Measurements from ENCODE around the gene SORT1.
A peak's percentile ranks its signal among the peaks of the same experiment; 100 is the strongest.

The SORT1 gene

DNA sequence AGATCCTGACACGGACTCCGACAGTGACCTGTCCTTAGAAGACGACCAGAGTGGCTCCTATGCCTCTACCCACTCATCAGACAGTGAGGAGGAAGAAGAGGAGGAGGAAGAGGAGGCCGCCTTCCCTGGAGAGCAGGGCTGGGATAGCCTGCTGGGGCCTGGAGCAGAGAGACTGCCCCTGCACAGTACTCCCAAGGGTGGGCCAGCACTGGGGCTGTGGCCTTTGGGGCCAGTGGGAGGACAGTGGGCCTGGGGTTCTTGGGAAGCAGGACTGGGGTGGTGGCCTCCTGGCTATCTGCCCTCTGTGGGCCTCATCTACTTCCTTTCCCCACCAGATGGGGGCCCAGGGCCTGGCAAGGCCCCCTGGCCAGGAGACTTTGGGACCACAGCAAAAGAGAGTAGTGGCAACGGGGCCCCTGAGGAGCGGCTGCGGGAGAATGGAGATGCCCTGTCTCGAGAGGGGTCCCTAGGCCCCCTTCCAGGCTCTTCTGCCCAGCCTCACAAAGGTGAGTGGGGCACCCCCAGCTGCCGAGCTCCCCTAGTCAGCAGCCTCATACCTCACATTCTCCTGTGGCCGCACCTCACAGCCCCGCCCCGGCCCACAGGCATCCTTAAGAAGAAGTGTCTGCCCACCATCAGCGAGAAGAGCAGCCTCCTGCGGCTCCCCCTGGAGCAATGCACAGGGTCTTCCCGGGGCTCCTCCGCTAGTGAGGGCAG is 124.7 kb downstream of the SORT1 start:
- no peak for DNase-seq (ENCODE audit: low spot score)

GRCh38 chr1:109272021-109272799 is 125.5 kb downstream of the SORT1 start:
- no peak for DNase-seq (ENCODE audit: low spot score)

DNA sequence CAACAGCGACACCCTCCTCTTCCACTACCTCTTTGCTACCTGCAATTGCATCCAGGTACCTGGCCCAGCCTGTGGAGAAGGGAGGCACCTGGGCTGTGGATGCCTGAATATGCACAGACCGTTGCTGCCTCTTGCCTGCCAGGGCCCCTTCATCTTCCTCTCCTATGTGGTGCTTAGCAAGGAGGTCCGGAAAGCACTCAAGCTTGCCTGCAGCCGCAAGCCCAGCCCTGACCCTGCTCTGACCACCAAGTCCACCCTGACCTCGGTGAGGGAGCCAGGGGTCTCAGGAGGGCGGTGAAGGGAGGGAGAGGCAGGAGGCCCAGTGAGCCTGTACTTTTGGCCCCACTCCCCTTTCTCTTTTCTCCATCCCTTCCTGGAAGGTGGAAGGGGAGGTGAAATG is 126.3 kb downstream of the SORT1 start:
- DNase-seq (ENCODE audit: low spot score) = no peak

DNA sequence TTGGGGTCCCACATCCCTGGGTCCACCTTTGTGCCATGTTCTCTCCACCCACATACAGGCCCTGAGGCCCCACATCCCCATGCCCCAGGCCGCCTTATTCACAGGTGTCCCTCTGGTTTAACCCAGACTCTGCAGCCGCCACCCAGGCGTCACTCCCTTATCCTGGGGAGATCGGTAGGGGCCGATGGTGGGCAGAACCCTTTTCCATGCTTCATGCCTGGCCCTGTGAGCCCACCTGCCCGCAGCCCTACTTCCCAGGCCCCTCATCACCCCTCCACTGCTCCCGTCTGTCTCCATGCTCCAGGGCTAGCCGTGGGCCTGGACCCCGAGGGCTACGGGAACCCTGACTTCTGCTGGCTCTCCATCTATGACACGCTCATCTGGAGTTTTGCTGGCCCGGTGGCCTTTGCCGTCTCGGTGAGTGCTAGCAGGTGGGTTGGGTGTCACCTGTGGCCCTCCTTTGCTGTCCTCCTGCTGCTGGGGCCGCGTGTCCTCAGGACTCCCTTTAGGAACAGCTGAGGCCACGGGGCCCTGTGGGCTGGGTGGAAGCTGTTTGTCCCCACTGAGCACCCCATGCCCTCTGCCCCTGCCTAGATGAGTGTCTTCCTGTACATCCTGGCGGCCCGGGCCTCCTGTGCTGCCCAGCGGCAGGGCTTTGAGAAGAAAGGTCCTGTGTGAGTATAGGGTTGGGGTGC is 126.9 kb downstream of the SORT1 start:
- DNase-seq (ENCODE audit: low spot score) = no peak

DNA sequence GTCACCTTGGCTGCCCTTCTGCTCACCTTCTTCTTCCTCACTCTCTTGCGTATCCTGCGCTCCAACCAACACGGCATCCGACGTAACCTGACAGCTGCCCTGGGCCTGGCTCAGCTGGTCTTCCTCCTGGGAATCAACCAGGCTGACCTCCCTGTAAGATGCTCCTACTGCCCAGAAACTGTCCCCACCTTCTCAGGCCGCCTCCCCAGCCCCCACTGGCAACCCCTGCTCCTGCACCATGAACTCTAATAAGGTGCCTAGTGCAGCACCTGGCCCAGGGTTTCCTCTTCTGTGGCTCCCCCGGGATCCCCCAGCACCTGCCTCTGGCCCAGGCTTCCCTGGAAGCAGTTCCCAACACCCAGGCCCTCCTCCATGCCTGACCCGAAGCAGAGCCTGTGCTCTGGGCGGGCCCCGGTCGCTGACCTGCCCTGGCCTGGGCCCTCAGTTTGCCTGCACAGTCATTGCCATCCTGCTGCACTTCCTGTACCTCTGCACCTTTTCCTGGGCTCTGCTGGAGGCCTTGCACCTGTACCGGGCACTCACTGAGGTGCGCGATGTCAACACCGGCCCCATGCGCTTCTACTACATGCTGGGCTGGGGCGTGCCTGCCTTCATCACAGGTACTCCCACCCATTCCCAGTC is 127.6 kb downstream of the SORT1 start:
- DNase-seq (ENCODE audit: low spot score) = no peak

DNA sequence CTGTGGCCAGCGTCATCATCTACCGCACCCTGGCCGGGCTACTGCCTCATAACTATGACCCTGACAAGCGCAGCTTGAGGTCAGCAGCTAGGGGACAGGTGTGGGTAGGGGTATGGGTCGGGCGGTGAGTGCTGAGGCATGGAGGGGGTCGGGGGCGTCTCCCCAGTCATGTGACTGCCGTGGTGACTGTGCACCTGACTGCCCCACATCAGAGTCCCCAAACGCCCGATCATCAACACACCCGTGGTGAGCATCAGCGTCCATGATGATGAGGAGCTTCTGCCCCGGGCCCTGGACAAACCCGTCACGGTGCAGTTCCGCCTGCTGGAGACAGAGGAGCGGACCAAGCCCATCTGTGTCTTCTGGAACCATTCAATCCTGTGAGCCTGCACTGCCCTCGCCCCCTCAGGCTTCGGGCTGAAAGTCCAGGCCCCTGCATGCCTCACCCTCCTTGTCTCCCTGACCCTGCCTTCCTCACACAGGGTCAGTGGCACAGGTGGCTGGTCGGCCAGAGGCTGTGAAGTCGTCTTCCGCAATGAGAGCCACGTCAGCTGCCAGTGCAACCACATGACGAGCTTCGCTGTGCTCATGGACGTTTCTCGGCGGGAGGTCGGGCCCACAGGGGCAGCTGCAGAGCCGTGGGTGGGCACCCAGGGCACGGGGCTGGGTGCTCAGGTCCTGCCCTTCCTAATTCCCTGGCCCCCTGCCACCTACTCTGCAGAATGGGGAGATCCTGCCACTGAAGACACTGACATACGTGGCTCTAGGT is 128.3 kb downstream of the SORT1 start:
- DNase-seq (ENCODE audit: low spot score) = no peak

- DNase-seq (ENCODE audit: low spot score) = no peak
Observed at GRCh38 chr1:109268431-109269211, 129.1 kb downstream of the SORT1 start.

DNA sequence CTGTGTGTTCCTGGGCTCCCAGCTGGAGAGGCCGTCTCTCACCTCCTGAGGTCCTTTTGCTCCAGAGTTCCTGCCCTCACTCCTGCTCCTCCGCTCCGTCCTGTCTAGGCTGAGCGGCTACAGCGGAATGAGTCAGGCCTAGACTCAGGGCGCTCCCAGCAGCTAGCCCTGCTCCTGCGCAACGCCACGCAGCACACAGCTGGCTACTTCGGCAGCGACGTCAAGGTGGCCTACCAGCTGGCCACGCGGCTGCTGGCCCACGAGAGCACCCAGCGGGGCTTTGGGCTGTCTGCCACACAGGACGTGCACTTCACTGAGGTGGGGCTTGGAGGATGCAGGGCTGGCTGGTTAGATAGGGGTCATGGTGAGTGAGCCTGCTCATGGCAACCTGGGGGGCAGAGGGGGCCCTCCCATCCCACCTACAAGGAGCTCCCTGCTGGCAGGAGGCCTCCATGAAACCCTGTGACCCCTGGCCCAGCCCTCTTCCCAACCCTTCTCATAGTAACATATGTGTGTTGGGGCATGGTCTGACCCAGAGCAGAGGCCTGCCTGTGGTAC is 129.9 kb downstream of the SORT1 start:
- DNase-seq (ENCODE audit: low spot score) = no peak

DNA sequence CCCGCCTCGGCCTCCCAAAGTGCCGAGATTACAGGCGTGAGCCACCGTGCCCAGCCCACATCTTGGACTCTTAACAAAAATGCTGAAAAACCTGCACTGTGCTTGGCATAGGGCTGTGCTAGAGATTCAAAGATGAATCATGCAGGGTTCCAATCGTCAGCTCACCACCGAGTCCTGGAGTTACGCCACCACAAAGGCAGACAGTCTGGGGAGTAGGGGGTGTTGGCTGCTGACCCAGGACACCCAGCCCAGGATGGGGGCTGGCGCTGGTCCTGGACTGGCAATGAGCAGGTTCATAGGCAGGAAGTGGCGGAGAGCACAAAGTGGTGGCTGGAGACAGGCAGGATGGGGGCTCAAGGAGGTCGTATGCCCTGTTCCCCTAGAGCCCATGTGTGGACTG is 130.8 kb downstream of the SORT1 start:
- no peak for DNase-seq (ENCODE audit: low spot score)

DNA sequence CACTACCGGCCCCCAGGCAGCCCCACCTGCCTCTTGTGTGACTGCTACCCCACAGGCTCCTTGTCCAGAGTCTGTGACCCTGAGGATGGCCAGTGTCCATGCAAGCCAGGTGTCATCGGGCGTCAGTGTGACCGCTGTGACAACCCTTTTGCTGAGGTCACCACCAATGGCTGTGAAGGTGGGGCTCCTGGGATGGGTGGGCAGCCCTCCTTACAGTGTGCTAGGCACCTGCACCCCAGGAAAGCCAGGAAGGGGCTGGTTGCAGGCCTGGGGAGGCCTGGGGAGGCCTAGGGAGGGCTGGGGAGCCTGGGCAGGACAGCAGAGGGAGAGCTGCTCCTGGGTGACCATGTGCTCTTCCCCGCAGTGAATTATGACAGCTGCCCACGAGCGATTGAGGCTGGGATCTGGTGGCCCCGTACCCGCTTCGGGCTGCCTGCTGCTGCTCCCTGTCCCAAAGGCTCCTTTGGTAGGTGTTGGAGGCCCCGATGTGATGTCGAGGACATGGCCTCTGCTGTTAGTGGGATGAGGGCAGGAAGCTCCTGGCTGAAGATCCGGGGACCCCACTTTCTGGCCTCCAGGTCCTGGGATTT is 131.9 kb downstream of the SORT1 start:
- no peak for DNase-seq (ENCODE audit: low spot score)

GRCh38 chr1:109265016-109265415 is 132.7 kb downstream of the SORT1 start:
- DNase-seq (ENCODE audit: low spot score) = no peak

DNA sequence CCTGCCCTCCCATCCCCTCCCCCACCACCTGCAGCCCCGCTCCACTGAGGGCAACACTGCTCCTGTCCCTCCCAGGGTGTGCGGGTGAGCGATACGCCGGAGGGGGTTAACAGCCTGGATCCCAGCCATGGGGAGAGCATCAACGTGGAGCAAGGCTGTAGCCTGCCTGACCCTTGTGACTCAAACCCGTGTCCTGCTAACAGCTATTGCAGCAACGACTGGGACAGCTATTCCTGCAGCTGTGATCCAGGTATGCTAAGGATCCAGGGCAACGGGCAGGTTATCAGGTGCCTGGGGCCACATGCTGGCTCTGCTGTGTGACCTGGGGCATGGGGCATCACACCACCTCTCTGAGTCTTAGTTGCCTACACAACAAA is 133.4 kb downstream of the SORT1 start:
- no peak for DNase-seq (ENCODE audit: low spot score)

DNA sequence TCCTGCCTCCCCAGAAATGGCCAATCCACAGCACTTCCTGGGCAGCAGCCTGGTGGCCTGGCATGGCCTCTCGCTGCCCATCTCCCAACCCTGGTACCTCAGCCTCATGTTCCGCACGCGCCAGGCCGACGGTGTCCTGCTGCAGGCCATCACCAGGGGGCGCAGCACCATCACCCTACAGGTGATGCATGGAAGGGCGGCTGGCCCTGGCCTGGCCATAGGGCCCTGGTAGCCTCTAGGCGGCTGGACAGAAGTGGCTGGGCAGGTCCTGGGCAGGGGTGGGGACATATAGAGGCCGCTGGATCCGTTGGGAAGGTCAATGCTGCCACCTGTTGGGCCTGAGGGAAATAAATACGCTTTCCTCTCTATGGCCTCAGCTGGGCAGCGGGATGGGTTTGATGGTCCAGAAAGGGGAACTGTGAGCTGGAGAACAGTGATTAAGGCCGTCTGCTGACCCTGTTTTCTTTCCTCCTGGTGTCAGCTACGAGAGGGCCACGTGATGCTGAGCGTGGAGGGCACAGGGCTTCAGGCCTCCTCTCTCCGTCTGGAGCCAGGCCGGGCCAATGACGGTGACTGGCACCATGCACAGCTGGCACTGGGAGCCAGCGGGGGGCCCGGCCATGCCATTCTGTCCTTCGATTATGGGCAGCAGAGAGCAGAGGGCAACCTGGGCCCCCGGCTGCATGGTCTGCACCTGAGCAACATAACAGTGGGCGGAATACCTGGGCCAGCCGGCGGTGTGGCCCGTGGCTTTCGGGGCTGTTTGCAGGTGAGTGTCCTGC is 133.9 kb downstream of the SORT1 start:
- peak; percentile 74 for DNase-seq (ENCODE audit: low spot score)

DNA sequence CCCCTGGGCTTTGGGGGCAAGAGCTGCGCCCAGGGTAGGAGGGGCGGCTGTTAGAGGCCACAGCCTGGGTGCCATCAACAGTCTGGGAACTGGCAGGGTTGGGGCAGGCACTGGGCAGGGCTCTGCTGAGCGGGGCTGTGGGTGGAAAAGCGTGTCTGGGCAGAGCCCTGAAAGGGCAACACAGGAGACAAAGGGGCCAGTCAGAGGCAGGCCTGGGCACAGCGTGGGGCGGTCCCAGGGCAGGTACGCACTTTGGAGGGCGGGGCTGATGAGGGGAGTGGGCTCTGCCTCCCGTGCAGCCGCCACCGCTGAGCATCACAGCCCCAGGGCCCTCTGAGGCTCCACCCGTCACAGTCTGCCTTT is 134.5 kb downstream of the SORT1 start:
- no peak for DNase-seq (ENCODE audit: low spot score)

DNA sequence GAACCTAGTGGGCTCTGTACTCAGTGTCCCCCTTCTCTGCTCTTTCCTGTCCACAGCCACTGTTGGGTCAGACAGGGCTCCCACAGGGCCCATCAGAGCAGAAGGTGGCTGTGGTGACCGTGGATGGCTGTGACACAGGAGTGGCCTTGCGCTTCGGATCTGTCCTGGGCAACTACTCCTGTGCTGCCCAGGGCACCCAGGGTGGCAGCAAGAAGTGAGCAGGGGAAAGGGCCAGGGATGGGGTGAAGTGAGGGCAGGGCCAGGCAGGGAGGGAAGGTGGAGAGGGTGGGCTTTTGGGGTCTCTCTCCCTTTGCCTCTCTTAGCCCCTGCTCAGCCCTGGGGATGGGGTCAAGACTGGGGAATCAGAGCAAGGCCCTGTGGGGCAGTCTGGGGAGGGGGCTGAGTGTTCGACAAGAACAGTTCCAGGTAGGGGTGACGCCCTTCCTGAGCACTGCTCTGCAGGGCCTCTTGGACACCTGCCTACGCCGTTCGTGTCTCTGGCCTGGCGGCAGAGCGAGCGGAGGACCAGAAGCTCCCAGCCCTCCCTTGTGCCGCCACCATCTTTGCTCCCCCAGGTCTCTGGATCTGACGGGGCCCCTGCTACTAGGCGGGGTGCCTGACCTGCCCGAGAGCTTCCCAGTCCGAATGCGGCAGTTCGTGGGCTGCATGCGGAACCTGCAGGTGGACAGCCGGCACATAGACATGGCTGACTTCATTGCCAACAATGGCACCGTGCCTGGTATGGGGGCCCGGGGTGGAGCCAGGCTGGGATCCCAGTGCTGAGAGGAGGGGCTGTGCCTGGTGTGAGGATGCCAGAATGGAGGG is 135.3 kb downstream of the SORT1 start:
- no peak for DNase-seq (ENCODE audit: low spot score)

DNA sequence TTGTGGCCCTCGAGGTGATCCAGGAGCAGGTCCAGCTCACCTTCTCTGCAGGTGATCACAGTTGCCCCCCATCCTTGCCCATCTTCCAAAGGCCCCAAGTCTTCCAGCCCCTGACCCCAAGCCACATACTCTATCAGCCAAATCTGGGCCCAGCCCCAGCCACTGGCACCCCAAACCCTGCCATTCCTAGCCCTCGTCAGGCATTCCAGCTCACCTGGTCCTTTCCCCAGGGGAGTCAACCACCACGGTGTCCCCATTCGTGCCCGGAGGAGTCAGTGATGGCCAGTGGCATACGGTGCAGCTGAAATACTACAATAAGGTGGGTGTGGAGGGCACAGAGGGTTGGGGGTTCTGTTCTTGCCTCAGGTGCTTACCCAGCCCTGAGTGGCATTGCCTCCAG is 136.1 kb downstream of the SORT1 start:
- DNase-seq (ENCODE audit: low spot score) = no peak

- no peak for DNase-seq (ENCODE audit: low spot score)
Observed at GRCh38 chr1:109261006-109261405, 136.7 kb downstream of the SORT1 start.

DNA sequence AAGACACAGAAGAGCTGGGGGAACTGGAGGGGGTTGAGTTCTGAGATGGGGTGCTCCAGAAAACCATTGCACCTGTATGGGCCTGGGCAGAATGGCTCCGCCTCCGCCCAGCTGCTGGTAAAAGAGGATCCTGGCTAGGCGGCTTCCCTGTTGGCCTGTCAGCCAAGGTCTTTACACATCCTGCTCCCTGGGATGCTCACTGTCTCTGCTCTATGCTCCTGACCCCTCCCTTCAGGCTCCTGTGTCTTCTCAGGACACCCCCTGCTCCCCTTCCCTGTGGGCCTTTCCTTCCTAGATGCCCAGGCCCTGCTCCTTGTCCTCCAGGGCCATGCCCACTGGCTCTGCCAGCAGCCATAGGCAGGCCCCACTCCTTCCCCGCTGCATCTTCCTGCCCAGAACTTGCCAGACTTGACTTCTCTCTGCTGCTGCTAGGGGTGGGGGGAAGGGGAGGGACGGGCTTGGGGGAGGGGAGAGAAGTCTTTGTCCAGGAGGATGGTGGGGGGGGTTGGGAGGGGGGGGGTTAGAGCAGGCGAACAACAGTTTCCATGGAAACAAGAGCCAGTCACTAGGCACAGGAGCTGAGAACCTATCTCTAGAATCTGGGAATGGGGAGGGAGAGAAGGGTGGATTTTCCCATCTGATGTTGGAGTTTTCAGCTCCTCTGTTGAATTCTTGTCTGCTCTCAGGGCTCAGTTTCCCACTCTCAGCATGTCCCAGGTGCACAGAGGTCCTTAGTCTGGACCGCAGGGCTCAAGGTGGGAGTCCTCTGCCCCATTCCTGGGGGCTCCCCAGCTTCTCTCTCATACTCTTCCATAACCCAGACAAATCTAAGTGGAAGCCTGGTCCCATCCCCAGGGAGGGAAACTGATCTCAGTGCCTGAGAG is 137.8 kb downstream of the SORT1 start:
- no peak for DNase-seq (ENCODE audit: low spot score)

All from RKO (cell line).